ENCODE data around the gene CXADR.

DNA sequence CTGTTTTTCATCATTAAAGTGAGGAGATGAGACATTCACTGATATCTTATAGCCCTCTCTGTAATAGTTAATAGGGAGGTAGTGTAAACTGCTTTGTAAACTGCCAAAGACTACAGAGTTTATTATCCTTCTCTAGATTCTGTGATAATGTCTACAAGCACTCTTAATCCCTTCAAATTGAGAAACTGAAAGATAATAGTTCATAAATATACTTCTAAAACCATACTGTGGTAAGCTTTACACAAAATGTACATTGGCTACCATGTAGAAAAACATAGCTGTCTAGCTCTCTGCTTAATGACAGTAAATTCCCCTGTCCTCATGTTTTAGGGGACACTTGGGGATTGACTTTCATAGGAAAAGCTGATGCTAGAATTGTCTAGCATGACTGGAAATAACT, 39.6 kb downstream of the CXADR start:
- TF ChIP-seq, protein P1, sequence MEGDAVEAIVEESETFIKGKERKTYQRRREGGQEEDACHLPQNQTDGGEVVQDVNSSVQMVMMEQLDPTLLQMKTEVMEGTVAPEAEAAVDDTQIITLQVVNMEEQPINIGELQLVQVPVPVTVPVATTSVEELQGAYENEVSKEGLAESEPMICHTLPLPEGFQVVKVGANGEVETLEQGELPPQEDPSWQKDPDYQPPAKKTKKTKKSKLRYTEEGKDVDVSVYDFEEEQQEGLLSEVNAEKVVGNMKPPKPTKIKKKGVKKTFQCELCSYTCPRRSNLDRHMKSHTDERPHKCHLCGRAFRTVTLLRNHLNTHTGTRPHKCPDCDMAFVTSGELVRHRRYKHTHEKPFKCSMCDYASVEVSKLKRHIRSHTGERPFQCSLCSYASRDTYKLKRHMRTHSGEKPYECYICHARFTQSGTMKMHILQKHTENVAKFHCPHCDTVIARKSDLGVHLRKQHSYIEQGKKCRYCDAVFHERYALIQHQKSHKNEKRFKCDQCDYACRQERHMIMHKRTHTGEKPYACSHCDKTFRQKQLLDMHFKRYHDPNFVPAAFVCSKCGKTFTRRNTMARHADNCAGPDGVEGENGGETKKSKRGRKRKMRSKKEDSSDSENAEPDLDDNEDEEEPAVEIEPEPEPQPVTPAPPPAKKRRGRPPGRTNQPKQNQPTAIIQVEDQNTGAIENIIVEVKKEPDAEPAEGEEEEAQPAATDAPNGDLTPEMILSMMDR (IDR thresholded peaks at IDR 0.05), result no peak
- TF ChIP-seq POLR2A (IDR thresholded peaks at IDR 0.05), result no peak

Data from thyroid gland (tissue), 4 donors.